ENCODE data around the gene ELAVL1.

The ELAVL1 gene

DNA sequence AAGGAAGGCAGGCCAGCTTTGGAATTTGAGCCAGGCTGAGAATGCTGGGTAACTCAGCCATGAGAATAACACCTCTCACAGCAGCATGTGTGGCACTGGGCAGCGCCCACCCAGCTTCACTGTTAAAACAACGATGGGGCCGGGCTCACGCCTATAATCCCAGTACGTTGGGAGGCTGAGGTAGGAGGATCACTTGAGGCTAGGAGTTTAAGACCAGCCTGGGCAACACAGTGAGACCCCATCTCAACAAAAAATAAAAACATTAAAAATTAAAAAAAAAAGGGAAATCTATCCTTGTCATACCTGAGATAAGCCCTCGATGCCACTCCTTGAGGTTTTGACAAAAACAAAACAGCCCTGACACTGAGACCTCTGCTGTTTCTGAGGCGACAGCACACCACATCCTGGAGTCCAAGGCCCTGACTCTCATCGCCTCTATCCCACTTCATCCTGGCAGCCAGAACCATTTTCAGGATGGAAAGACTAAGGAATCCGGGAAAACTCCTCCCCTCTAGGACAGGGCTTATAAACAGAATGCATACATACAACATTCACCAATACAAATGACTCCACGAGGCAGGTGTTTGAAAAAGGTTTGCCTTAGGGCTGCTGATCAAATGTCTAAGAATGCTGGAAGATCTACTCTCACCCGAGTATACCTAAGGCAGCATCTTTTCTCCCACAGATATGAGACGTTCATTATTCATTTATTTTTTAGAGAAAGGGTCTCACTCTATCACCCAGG is 39.3 kb downstream of the ELAVL1 start:
- TF ChIP-seq EZH2 (optimal IDR thresholded peaks at IDR 0.05; ENCODE audit: low read depth, low read length), result no peak
- TF ChIP-seq, protein P1, sequence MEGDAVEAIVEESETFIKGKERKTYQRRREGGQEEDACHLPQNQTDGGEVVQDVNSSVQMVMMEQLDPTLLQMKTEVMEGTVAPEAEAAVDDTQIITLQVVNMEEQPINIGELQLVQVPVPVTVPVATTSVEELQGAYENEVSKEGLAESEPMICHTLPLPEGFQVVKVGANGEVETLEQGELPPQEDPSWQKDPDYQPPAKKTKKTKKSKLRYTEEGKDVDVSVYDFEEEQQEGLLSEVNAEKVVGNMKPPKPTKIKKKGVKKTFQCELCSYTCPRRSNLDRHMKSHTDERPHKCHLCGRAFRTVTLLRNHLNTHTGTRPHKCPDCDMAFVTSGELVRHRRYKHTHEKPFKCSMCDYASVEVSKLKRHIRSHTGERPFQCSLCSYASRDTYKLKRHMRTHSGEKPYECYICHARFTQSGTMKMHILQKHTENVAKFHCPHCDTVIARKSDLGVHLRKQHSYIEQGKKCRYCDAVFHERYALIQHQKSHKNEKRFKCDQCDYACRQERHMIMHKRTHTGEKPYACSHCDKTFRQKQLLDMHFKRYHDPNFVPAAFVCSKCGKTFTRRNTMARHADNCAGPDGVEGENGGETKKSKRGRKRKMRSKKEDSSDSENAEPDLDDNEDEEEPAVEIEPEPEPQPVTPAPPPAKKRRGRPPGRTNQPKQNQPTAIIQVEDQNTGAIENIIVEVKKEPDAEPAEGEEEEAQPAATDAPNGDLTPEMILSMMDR (IDR thresholded peaks at IDR 0.05; ENCODE audit: low read length), result no peak
- no peak for TF ChIP-seq EZH2phosphoT487 (IDR thresholded peaks at IDR 0.05; ENCODE audit: low read length)
- Histone ChIP-seq H3K79me2 (ENCODE audit: low read length) (0 out of 2 replicates have a peak, but pooled peaks cover 5% of the 10 kb centered on the region), H3K9me2 (replicated peaks; ENCODE audit: insufficient read depth, low read length) (no peaks in the 10 kb centered on the region), H2AFZ (ENCODE audit: low read length) (no peak overlapping the region), H4K20me1 (ENCODE audit: insufficient read depth, low read length) (no peaks in the 10 kb centered on the region; the same call in 1 of the 2 replicates), H3K4me3 (ENCODE audit: low read length) (no peak overlapping the region), H3K4me1 (ENCODE audit: low read length) (no peaks in the 10 kb centered on the region), H3K36me3 (replicated peaks; ENCODE audit: insufficient read depth, low read length) (peaks cover 9% of the 10 kb centered on the region), H3K27ac (ENCODE audit: low read length) (no peak overlapping the region), H3K27me3 (replicated peaks; ENCODE audit: insufficient read depth, low read length) (no peaks in the 10 kb centered on the region), H3K4me2 (ENCODE audit: low read depth, low read length) (no peak overlapping the region), H3K9ac (ENCODE audit: low read length) (no peak overlapping the region), H3K9me3 (replicated peaks; ENCODE audit: insufficient read depth, low read length) (no peaks in the 10 kb centered on the region), H3F3A (ENCODE audit: insufficient read depth, low read length) (no peaks in the 10 kb centered on the region)
- DNase-seq, result no peak

DNA sequence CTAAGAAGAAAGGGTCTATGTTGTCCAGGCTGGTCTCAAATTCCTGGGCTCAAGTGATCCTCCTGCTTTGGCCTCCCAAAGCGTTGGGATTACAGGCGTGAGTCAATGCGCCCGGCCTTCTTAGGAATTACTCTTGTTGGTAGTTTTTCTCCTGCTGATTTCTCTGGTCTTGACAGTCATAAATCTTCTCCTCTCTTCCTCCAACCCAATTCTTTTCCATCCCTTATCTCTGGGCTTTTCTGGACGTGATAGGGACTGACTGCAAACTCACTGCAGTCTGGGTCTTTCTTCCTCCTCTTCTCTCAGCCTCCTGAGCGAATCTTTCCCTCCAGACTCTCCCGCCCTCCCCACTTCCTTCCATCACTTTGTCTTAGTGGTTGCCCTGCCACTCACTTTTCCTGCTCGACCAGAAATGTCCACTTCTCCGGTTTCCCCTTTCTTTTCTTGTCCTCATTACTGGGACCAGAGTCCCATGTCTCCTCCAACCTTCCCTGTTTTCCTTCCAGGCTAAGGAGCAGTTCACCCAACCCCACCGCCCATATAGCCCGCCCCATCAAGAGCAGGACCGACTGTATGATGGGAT is 40.1 kb downstream of the ELAVL1 start:
- Histone ChIP-seq H3K4me1 (ENCODE audit: low read length) (no peaks in the 10 kb centered on the region), H3K36me3 (replicated peaks; ENCODE audit: insufficient read depth, low read length) (peaks cover 9% of the 10 kb centered on the region), H3K9me2 (replicated peaks; ENCODE audit: insufficient read depth, low read length) (no peaks in the 10 kb centered on the region), H3K27ac (ENCODE audit: low read length) (no peak overlapping the region), H4K20me1 (ENCODE audit: insufficient read depth, low read length) (no peaks in the 10 kb centered on the region), H3K4me3 (ENCODE audit: low read length) (no peak overlapping the region), H3K79me2 (ENCODE audit: low read length) (0 out of 2 replicates have a peak, but pooled peaks cover 5% of the 10 kb centered on the region), H3K9me3 (replicated peaks; ENCODE audit: insufficient read depth, low read length) (no peaks in the 10 kb centered on the region), H3K4me2 (ENCODE audit: low read depth, low read length) (no peak overlapping the region), H3K27me3 (replicated peaks; ENCODE audit: insufficient read depth, low read length) (no peaks in the 10 kb centered on the region), H3F3A (ENCODE audit: insufficient read depth, low read length) (no peaks in the 10 kb centered on the region), H2AFZ (ENCODE audit: low read length) (no peak overlapping the region), H3K9ac (ENCODE audit: low read length) (no peak overlapping the region)
- TF ChIP-seq EZH2phosphoT487 (IDR thresholded peaks at IDR 0.05; ENCODE audit: low read length), result no peak
- TF ChIP-seq, protein P1 (IDR thresholded peaks at IDR 0.05; ENCODE audit: low read length), result no peak
- TF ChIP-seq EZH2 (optimal IDR thresholded peaks at IDR 0.05; ENCODE audit: low read depth, low read length), result no peak
- no peak for DNase-seq

DNA sequence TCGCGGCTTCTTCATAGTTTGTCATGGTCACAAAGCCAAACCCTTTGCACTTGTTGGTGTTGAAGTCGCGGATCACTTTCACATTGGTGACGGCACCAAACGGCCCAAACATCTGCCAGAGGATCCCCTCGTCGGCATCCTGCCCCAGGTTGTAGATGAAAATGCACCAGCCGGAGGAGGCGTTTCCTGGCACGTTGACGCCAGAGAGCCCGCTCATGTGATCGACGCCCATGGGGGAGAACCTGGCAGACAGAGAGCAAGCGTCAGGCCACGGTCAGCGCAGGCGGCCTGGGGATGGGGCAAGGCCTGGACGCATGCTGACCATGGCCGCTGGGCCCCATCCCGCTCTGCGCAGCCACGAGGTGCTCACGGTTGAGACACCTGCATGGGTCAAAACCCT is 41.9 kb downstream of the ELAVL1 start:
- TF ChIP-seq EZH2 (optimal IDR thresholded peaks at IDR 0.05; ENCODE audit: low read depth, low read length), result no peak
- TF ChIP-seq EZH2phosphoT487 (IDR thresholded peaks at IDR 0.05; ENCODE audit: low read length), result no peak
- TF ChIP-seq, protein P1 (IDR thresholded peaks at IDR 0.05; ENCODE audit: low read length), result no peak
- Histone ChIP-seq H3F3A (ENCODE audit: insufficient read depth, low read length) (no peaks in the 10 kb centered on the region), H3K9me2 (replicated peaks; ENCODE audit: insufficient read depth, low read length) (no peaks in the 10 kb centered on the region), H3K9ac (ENCODE audit: low read length) (no peak overlapping the region), H3K4me2 (ENCODE audit: low read depth, low read length) (no peak overlapping the region), H3K4me3 (ENCODE audit: low read length) (no peak overlapping the region), H3K79me2 (ENCODE audit: low read length) (no peaks in the 10 kb centered on the region), H3K4me1 (ENCODE audit: low read length) (no peaks in the 10 kb centered on the region), H3K27me3 (replicated peaks; ENCODE audit: insufficient read depth, low read length) (no peaks in the 10 kb centered on the region), H3K27ac (ENCODE audit: low read length) (no peak overlapping the region), H4K20me1 (ENCODE audit: insufficient read depth, low read length) (no peaks in the 10 kb centered on the region), H2AFZ (ENCODE audit: low read length) (no peak overlapping the region), H3K36me3 (replicated peaks; ENCODE audit: insufficient read depth, low read length) (peaks cover 6% of the 10 kb centered on the region; the same call in 1 of the 2 replicates), H3K9me3 (replicated peaks; ENCODE audit: insufficient read depth, low read length) (no peaks in the 10 kb centered on the region)
- no peak for DNase-seq

All from MM.1S (cell line).